Suprapubic skin (tissue), 4 donors: ENCODE results near the gene SFR1. TPM values are rescaled to one million over a fixed set of nuclear protein-coding genes. Genes with fewer than 3 reads are reported as not detected.

Experiments used
- DNase-seq, 2 donors: peaks; one replicate each; pipeline ENCODE4 v3.0.0-alpha.2; 2019; ENCODE audit warnings: low spot score in 2 of 2
- H3K27ac ChIP-seq: fragments of 200-600 bp; sonication (generic); one replicate; pipeline ENCODE4 v1.5.1; 2019
- H3K27me3 ChIP-seq: fragments of 200-600 bp; sonication (generic); one replicate; pipeline ENCODE4 v1.5.1; 2019
- H3K36me3 ChIP-seq: fragments of 200-600 bp; sonication (generic); one replicate; pipeline ENCODE4 v1.5.1; 2019
- H3K4me1 ChIP-seq: fragments of 200-600 bp; sonication (generic); one replicate; pipeline ENCODE4 v1.5.1; 2019
- H3K4me3 ChIP-seq: fragments of 200-600 bp; sonication (generic); one replicate; pipeline ENCODE4 v1.5.1; 2019; ENCODE audit warnings: mild to moderate bottlenecking
- H3K9me3 ChIP-seq: fragments of 200-600 bp; sonication (generic); one replicate; pipeline ENCODE4 v1.5.1; 2019
- EP300 ChIP-seq: sonication (generic); formaldehyde crosslinking; IDR thresholded peaks from one replicate; pipeline ENCODE4 v1.6.1; 2017; ENCODE audit warnings: antibody characterized with exemption
- POLR2A ChIP-seq, 2 donors: fragments of 450-650 bp; IDR thresholded peaks; one replicate each; pipeline ENCODE4 v1.6.1; 2017; ENCODE audit warnings: antibody characterized with exemption in 2 of 2, mild to moderate bottlenecking in 2 of 2, moderate library complexity in 2 of 2
- POLR2AphosphoS5 ChIP-seq, 3 donors: sonication (generic); formaldehyde crosslinking; IDR thresholded peaks; one replicate each; pipeline ENCODE4 v1.6.1; 2017; ENCODE audit warnings: antibody characterized with exemption in 3 of 3
- WGBS: methylation state at CpG from one replicate; pipeline ENCODE4 v1.1.5; 2018; 5-methylcytosine and 5-hydroxymethylcytosine counted together
- total RNA-seq, 4 donors: library from RNA; depleted of rRNA; stranded (reverse); fragments of >200 nt; gene quantifications; one replicate each; pipeline ENCODE4 v1.1.0, GENCODE V29; 2016
- TF ChIP-seq, protein P1 (sequence below), 2 donors: fragments of 200-600 bp in 1 of 2; fragments of 450-650 bp in 1 of 2; sonication (generic) in 1 of 2; IDR thresholded peaks; one replicate each; pipeline ENCODE4 v1.5.1; 2016 to 2019; ENCODE audit warnings: antibody characterized with exemption in 2 of 2, mild to moderate bottlenecking in 1 of 2, moderate library complexity in 1 of 2

Gene SFR1
- total RNA-seq, 4 donors from 2014 or later: 4.6 to 10.8 (median 5.6) TPM

DNA sequence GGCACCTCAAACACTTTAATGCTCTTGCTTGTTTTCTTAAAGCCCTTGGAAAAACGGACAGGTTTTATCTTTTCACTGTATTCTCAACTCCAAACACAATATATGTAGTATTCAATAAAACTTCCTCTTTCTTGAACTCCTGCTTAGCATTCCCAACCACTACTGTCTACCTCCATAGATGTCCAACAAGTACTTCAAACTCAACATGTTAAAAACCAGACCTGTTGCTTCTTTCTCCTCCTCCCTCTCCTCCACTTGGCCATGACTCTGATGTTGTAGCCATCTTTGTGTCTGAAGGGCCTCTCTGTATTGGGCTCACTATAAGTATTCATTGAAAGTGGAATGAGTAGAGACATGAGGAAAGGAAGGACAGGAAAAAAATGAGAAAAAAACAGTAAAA, 20.1 kb upstream of the SFR1 start:
- 77% methylated on average over 1 of the region's 1 CpG for WGBS
- Histone ChIP-seq H3K9me3 (no peaks in the 10 kb centered on the region), H3K4me3 (no peak overlapping the region), H3K4me1 (no peaks in the 10 kb centered on the region), H3K36me3 (no peaks in the 10 kb centered on the region), H3K27ac (no peak overlapping the region), H3K27me3 (no peaks in the 10 kb centered on the region)
- TF ChIP-seq, protein P1, sequence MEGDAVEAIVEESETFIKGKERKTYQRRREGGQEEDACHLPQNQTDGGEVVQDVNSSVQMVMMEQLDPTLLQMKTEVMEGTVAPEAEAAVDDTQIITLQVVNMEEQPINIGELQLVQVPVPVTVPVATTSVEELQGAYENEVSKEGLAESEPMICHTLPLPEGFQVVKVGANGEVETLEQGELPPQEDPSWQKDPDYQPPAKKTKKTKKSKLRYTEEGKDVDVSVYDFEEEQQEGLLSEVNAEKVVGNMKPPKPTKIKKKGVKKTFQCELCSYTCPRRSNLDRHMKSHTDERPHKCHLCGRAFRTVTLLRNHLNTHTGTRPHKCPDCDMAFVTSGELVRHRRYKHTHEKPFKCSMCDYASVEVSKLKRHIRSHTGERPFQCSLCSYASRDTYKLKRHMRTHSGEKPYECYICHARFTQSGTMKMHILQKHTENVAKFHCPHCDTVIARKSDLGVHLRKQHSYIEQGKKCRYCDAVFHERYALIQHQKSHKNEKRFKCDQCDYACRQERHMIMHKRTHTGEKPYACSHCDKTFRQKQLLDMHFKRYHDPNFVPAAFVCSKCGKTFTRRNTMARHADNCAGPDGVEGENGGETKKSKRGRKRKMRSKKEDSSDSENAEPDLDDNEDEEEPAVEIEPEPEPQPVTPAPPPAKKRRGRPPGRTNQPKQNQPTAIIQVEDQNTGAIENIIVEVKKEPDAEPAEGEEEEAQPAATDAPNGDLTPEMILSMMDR (IDR thresholded peaks at IDR 0.05): no peak
- TF ChIP-seq POLR2A (IDR thresholded peaks at IDR 0.05) (no peak), EP300 (no peak), POLR2AphosphoS5 (IDR thresholded peaks at IDR 0.05) (no peak)
- no peak for DNase-seq

DNA sequence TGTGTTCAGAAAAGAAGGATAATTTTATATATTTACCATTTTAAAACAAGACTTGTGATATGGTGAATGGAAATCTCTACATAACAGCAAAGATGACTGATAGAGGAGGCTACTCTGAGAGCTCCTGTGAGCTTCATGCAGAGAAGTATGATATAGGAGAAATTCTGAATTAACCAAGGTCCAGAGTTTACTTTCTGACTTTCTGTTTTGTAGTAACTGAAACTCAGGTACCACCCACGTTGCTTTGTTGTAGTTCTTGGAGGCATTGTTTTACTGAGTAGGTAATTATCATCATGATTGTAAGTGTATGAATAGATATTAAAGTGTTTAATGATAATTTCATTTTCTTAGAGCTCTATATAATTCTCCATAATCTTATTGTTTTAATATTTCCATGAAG, 18.0 kb upstream of the SFR1 start:
- no peak for TF ChIP-seq POLR2AphosphoS5 (IDR thresholded peaks at IDR 0.05)
- TF ChIP-seq, protein P1 (IDR thresholded peaks at IDR 0.05): no peak
- no peak for TF ChIP-seq EP300
- DNase-seq: no peak
- WGBS: 72% methylated on average over 1 of the region's 1 CpG
- Histone ChIP-seq H3K36me3 (no peaks in the 10 kb centered on the region), H3K4me3 (no peak overlapping the region), H3K27ac (no peak overlapping the region), H3K27me3 (no peaks in the 10 kb centered on the region), H3K9me3 (no peaks in the 10 kb centered on the region), H3K4me1 (no peaks in the 10 kb centered on the region)

DNA sequence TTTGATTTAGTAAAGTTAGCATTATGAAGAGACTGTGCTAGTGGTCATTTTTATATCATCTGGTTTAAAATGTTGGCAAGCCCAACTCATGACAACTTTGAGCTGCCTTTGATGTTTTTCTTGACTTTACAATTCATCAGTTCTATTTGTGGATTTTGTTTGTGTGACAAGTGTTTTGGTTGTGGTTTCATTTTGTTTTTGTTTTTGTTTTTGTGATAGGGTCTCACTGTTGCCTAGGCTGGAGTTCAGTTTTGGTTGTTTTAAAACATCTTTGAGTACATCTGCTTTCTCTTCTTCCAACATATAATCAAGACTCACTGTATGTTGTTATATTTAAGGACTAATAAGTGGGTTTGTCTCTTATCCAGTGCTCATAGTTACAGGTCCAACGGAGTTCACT, 17.6 kb upstream of the SFR1 start:
- Histone ChIP-seq H3K36me3 (no peaks in the 10 kb centered on the region), H3K9me3 (no peaks in the 10 kb centered on the region), H3K27me3 (no peaks in the 10 kb centered on the region), H3K4me1 (no peaks in the 10 kb centered on the region), H3K4me3 (no peak overlapping the region), H3K27ac (no peak overlapping the region)
- 47% methylated on average over 1 of the region's 1 CpG for WGBS
- DNase-seq: no peak
- TF ChIP-seq POLR2A (IDR thresholded peaks at IDR 0.05) (no peak), EP300 (no peak), POLR2AphosphoS5 (IDR thresholded peaks at IDR 0.05) (no peak)
- TF ChIP-seq, protein P1 (IDR thresholded peaks at IDR 0.05): no peak

DNA sequence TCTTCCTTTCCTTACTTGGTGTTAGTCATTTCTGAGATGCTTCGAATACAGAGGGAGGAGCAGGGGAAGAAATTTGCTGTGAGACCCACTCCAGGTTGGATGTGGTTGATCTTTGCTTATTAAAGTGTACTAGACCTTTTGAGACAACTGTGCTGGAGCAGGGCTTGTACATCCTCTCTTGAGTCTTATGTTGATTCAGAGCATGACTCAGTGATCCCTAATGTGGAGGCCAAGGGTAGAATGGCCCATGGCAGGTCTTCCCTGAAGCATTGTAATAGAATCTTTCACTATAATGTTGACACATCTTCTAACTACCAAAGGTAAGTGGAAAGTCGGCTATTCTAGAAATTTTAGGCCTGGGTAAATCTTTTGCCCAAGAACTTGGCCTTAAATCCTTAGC, 17.0 kb upstream of the SFR1 start:
- Histone ChIP-seq H3K4me1 (no peaks in the 10 kb centered on the region), H3K27me3 (no peaks in the 10 kb centered on the region), H3K4me3 (no peak overlapping the region), H3K27ac (no peak overlapping the region), H3K9me3 (no peaks in the 10 kb centered on the region), H3K36me3 (no peaks in the 10 kb centered on the region)
- TF ChIP-seq POLR2AphosphoS5 (IDR thresholded peaks at IDR 0.05): no peak
- TF ChIP-seq EP300: no peak
- TF ChIP-seq, protein P1 (IDR thresholded peaks at IDR 0.05): no peak
- no peak for TF ChIP-seq POLR2A (IDR thresholded peaks at IDR 0.05)
- WGBS: 93% methylated on average over 2 of the region's 2 CpGs
- DNase-seq: no peak

DNA sequence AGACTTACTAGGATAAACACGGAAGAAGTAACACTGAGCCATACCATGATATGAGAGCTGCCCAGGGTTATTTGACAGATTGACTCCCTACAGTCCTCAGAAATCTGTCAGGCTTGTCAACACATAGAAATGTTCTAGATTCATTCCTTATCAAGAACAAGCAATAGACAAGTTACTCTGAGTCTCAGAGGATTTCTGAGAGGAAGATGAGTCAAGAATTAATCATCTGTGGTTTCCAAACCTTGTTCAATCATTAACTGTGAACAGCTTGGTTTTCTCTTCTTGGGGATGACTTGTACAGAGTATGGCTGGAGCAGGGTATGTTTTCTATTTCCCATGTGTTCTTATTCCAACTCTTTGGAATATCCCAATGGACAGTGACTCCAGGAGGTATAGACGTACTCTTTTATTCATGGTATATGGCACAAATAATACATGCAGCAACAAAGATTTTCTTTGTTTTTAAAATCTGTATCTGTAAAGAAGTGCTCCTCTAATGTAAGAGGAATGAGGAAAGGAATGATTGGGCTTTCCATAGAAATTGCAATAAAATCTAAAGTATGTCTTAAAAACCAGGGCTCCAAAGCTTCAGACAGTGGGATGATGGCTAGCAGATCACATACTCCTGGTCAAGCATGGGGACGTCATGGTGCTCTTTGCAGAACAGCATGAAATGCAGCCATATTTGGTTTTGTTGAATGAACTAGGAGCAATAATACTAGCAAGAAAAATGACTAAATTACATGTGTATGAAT, 11.9 kb upstream of the SFR1 start:
- 90% methylated on average over 3 of the region's 3 CpGs for WGBS

More for the DNA sequence above, 11.9 kb upstream of the SFR1 start:
- TF ChIP-seq POLR2A (IDR thresholded peaks at IDR 0.05): no peak
- TF ChIP-seq EP300: no peak
- TF ChIP-seq, protein P1 (IDR thresholded peaks at IDR 0.05): no peak
- no peak for TF ChIP-seq POLR2AphosphoS5 (IDR thresholded peaks at IDR 0.05)
- no peaks in the 10 kb centered on the region for H3K36me3 ChIP-seq
- H3K4me1 ChIP-seq: peaks cover 2% of the 10 kb centered on the region
- no peak for DNase-seq
- H3K4me3 ChIP-seq: no peak overlapping the region
- H3K27me3 ChIP-seq: no peaks in the 10 kb centered on the region
- H3K9me3 ChIP-seq: no peaks in the 10 kb centered on the region
- no peak overlapping the region for H3K27ac ChIP-seq
